SK-N-SH treated with all-trans-retinoic acid at 6 μM for 48 hours (cell line): ENCODE measurements around the gene ECE2.
A peak's percentile ranks its signal among the peaks of the same experiment; 100 is the strongest.

ENCODE experiments used
- ATAC-seq: fragments of 200-7000 bp; cut with Tn5 transposase; 3 replicates; pipeline ENCODE4 v1.9.1; 2020; ENCODE audit warnings: mild to moderate bottlenecking, moderate library complexity
- ARNTL ChIP-seq: fragments of 450-650 bp; formaldehyde crosslinking; IDR thresholded peaks from 2 replicates; pipeline ENCODE4 v1.5.0; 2020; ENCODE audit warnings: low read depth, mild to moderate bottlenecking, moderate library complexity, borderline replicate concordance
- CSDC2 ChIP-seq: fragments of 250-450 bp; sonication (Bioruptor Pico); IDR thresholded peaks from 2 replicates; pipeline ENCODE4 v1.5.0; 2020; ENCODE audit warnings: mild to moderate bottlenecking, moderate library complexity
- ESRRG ChIP-seq: fragments of 250-450 bp; sonication (Bioruptor Pico); IDR thresholded peaks from 2 replicates; pipeline ENCODE4 v1.6.1; 2021; ENCODE audit warnings: mild to moderate bottlenecking
- GLIS3 ChIP-seq: fragments of 250-450 bp; sonication (Bioruptor Pico); IDR thresholded peaks from 2 replicates; pipeline ENCODE4 v1.5.0; 2020; ENCODE audit warnings: mild to moderate bottlenecking, moderate library complexity
- ISL1 ChIP-seq: fragments of 250-450 bp; sonication (Bioruptor Pico); IDR thresholded peaks from 2 replicates; pipeline ENCODE4 v2.1.2; 2022; ENCODE audit warnings: mild to moderate bottlenecking, moderate library complexity
- OSR1 ChIP-seq: fragments of 250-450 bp; sonication (Bioruptor Pico); IDR thresholded peaks from 2 replicates; pipeline ENCODE4 v1.8.0; 2022; ENCODE audit warnings: moderate library complexity, mild to moderate bottlenecking, inconsistent platforms
- PPARA ChIP-seq: fragments of 250-450 bp; sonication (Bioruptor Pico); IDR thresholded peaks from 2 replicates; pipeline ENCODE4 v1.5.0; 2020; ENCODE audit warnings: mild to moderate bottlenecking, borderline replicate concordance
- RARB ChIP-seq: fragments of 250-450 bp; sonication (Bioruptor Pico); IDR thresholded peaks from 2 replicates; pipeline ENCODE4 v1.8.0; 2021; ENCODE audit warnings: mild to moderate bottlenecking, moderate library complexity
- SNAI2 ChIP-seq: fragments of 250-450 bp; sonication (Bioruptor Pico); IDR thresholded peaks from 2 replicates; pipeline ENCODE4 v1.5.0; 2020; ENCODE audit warnings: mild to moderate bottlenecking, moderate library complexity
- TCF4 ChIP-seq: fragments of 250-450 bp; sonication (Bioruptor Pico); IDR thresholded peaks from 2 replicates; pipeline ENCODE4 v1.8.0; 2021; ENCODE audit warnings: mild to moderate bottlenecking, moderate library complexity, borderline replicate concordance
- TOX ChIP-seq: fragments of 250-450 bp; sonication (Bioruptor Pico); IDR thresholded peaks from 2 replicates; pipeline ENCODE4 v1.8.0; 2021; ENCODE audit warnings: mild to moderate bottlenecking, moderate library complexity, borderline replicate concordance
- ZC3H10 ChIP-seq: fragments of 250-450 bp; sonication (Bioruptor Pico); IDR thresholded peaks from 2 replicates; pipeline ENCODE4 v1.5.1; 2021; ENCODE audit warnings: mild to moderate bottlenecking, moderate library complexity
- ZFP3 ChIP-seq: fragments of 250-450 bp; sonication (Bioruptor Pico); IDR thresholded peaks from 2 replicates; pipeline ENCODE4 v1.5.0; 2020; ENCODE audit warnings: mild to moderate bottlenecking, moderate library complexity
- ZNF565 ChIP-seq: fragments of 450-650 bp; formaldehyde crosslinking; conservative IDR thresholded peaks from 2 replicates; pipeline ENCODE4 v1.5.0; 2020; ENCODE audit warnings: low read depth, mild to moderate bottlenecking, moderate library complexity
- ZNF70 ChIP-seq: fragments of 450-650 bp; formaldehyde crosslinking; IDR thresholded peaks from 2 replicates; pipeline ENCODE4 v1.5.0; 2020; ENCODE audit warnings: mild to moderate bottlenecking, moderate library complexity
- ZNF8 ChIP-seq: fragments of 450-650 bp; formaldehyde crosslinking; IDR thresholded peaks from 2 replicates; pipeline ENCODE4 v1.5.0; 2020; ENCODE audit warnings: mild to moderate bottlenecking, moderate library complexity
- TF ChIP-seq, protein P1 (sequence below): fragments of 250-450 bp; sonication (Bioruptor Pico); IDR thresholded peaks from 2 replicates; pipeline ENCODE4 v1.5.0; 2020; ENCODE audit warnings: mild to moderate bottlenecking, moderate library complexity
- TF ChIP-seq, protein P2 (sequence below): fragments of 250-450 bp; sonication (Bioruptor Pico); IDR thresholded peaks from 2 replicates; pipeline ENCODE4 v1.5.1; 2021; ENCODE audit warnings: mild to moderate bottlenecking, moderate library complexity
- TF ChIP-seq, protein P3 (sequence below): fragments of 250-450 bp; sonication (Bioruptor Pico); IDR thresholded peaks from 2 replicates; pipeline ENCODE4 v1.5.1; 2020; ENCODE audit warnings: low read depth, mild to moderate bottlenecking, moderate library complexity
- TF ChIP-seq, protein P4 (sequence below): fragments of 250-450 bp; sonication (Bioruptor Pico); IDR thresholded peaks from 2 replicates; pipeline ENCODE4 v1.8.0; 2021; ENCODE audit warnings: low read depth, mild to moderate bottlenecking, moderate library complexity, borderline replicate concordance

ECE2 gene

DNA sequence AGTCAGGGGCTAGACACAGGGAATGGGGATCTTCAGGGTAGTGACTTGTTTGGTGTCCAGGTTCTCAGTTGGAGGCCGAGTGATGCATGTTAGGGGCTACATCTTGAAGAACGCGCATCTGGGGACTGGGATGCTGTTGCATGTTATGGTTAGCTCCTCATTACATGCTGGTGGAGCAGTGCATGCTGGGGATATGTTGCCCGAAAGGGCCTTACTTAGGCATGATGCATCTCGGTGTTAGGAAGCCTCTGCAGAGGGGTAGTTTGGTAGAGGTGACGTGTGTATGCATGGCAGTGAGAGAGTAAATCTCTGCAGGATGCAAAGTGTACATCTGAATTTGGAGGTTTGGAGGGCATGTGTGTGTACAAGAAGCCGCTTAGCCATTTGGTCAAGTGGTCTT, 41.0 kb downstream of the ECE2 start (continued):
- TF ChIP-seq, protein P1, sequence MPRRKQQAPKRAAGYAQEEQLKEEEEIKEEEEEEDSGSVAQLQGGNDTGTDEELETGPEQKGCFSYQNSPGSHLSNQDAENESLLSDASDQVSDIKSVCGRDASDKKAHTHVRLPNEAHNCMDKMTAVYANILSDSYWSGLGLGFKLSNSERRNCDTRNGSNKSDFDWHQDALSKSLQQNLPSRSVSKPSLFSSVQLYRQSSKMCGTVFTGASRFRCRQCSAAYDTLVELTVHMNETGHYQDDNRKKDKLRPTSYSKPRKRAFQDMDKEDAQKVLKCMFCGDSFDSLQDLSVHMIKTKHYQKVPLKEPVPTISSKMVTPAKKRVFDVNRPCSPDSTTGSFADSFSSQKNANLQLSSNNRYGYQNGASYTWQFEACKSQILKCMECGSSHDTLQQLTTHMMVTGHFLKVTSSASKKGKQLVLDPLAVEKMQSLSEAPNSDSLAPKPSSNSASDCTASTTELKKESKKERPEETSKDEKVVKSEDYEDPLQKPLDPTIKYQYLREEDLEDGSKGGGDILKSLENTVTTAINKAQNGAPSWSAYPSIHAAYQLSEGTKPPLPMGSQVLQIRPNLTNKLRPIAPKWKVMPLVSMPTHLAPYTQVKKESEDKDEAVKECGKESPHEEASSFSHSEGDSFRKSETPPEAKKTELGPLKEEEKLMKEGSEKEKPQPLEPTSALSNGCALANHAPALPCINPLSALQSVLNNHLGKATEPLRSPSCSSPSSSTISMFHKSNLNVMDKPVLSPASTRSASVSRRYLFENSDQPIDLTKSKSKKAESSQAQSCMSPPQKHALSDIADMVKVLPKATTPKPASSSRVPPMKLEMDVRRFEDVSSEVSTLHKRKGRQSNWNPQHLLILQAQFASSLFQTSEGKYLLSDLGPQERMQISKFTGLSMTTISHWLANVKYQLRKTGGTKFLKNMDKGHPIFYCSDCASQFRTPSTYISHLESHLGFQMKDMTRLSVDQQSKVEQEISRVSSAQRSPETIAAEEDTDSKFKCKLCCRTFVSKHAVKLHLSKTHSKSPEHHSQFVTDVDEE (CRISPR knock-in tag) = no peak
- TF ChIP-seq, protein P2, sequence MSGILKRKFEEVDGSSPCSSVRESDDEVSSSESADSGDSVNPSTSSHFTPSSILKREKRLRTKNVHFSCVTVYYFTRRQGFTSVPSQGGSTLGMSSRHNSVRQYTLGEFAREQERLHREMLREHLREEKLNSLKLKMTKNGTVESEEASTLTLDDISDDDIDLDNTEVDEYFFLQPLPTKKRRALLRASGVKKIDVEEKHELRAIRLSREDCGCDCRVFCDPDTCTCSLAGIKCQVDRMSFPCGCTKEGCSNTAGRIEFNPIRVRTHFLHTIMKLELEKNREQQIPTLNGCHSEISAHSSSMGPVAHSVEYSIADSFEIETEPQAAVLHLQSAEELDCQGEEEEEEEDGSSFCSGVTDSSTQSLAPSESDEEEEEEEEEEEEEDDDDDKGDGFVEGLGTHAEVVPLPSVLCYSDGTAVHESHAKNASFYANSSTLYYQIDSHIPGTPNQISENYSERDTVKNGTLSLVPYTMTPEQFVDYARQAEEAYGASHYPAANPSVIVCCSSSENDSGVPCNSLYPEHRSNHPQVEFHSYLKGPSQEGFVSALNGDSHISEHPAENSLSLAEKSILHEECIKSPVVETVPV (CRISPR knock-in tag) = no peak
- no peak for TF ChIP-seq GLIS3 (CRISPR knock-in tag)
- no peak for TF ChIP-seq RARB (CRISPR knock-in tag)
- TF ChIP-seq SNAI2 (CRISPR knock-in tag) = no peak

DNA sequence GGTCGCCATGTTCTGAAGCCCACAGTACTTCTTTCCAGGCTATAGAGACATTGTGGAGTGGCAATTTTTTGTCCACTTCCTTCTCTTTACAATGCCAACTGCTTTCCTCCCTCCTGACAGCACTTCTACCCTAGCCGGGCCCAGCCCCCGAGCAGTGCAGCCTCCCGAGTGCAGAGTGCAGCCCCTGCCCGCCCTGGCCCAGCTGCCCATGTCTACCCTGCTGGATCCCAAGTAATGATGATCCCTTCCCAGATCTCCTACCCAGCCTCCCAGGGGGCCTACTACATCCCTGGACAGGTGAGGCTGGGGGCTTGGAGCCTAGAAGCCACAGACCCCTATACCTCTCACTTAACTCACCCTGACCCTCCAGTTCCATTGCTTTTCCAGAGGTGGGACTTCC, 41.4 kb downstream of the ECE2 start:
- ATAC-seq = no peak
- TF ChIP-seq, protein P1 (CRISPR knock-in tag) = no peak
- TF ChIP-seq TCF4 (CRISPR knock-in tag) = no peak
- TF ChIP-seq, protein P3, sequence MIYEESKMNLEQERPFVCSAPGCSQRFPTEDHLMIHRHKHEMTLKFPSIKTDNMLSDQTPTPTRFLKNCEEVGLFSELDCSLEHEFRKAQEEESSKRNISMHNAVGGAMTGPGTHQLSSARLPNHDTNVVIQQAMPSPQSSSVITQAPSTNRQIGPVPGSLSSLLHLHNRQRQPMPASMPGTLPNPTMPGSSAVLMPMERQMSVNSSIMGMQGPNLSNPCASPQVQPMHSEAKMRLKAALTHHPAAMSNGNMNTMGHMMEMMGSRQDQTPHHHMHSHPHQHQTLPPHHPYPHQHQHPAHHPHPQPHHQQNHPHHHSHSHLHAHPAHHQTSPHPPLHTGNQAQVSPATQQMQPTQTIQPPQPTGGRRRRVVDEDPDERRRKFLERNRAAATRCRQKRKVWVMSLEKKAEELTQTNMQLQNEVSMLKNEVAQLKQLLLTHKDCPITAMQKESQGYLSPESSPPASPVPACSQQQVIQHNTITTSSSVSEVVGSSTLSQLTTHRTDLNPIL (CRISPR knock-in tag) = no peak
- TF ChIP-seq PPARA (CRISPR knock-in tag) = no peak
- no peak for TF ChIP-seq RARB (CRISPR knock-in tag)
- TF ChIP-seq, protein P4, sequence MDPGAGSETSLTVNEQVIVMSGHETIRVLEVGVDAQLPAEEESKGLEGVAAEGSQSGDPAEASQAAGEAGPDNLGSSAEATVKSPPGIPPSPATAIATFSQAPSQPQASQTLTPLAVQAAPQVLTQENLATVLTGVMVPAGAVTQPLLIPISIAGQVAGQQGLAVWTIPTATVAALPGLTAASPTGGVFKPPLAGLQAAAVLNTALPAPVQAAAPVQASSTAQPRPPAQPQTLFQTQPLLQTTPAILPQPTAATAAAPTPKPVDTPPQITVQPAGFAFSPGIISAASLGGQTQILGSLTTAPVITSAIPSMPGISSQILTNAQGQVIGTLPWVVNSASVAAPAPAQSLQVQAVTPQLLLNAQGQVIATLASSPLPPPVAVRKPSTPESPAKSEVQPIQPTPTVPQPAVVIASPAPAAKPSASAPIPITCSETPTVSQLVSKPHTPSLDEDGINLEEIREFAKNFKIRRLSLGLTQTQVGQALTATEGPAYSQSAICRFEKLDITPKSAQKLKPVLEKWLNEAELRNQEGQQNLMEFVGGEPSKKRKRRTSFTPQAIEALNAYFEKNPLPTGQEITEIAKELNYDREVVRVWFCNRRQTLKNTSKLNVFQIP (CRISPR knock-in tag) = no peak
- no peak for TF ChIP-seq ARNTL
- no peak for TF ChIP-seq SNAI2 (CRISPR knock-in tag)
- TF ChIP-seq OSR1 = no peak
- TF ChIP-seq ZNF565 (CRISPR knock-in tag) = no peak
- no peak for TF ChIP-seq ISL1 (CRISPR knock-in tag)

DNA sequence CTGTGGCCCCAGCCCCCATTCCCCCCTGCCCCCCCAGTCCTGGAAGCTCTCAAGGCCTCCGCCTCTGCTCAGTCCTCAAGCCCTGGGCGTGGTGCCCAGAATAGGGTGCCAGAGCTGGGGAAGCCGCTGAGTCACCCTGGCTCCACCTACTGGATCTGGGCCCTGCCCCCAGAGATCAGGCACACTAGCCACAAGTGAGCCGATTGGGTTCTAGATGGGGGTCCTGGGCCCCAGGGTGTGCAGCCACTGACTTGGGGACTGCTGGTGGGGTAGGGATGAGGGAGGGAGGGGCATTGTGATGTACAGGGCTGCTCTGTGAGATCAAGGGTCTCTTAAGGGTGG, 44.3 kb downstream of the ECE2 start:
- TF ChIP-seq ZFP3 (no peak), ISL1 (CRISPR knock-in tag) (no peak), ARNTL (no peak), OSR1 (no peak), ZNF8 (CRISPR knock-in tag) (no peak), ZNF70 (no peak), TOX (CRISPR knock-in tag) (no peak), RARB (CRISPR knock-in tag) (no peak), SNAI2 (CRISPR knock-in tag) (no peak), ZNF565 (CRISPR knock-in tag) (no peak), TCF4 (CRISPR knock-in tag) (no peak), GLIS3 (CRISPR knock-in tag) (no peak), ESRRG (CRISPR knock-in tag) (no peak), CSDC2 (CRISPR knock-in tag) (no peak), ZC3H10 (CRISPR knock-in tag) (no peak)
- TF ChIP-seq, protein P3 (CRISPR knock-in tag) = no peak
- TF ChIP-seq, protein P2 (CRISPR knock-in tag) = no peak
- TF ChIP-seq, all 23 proteins: peak for 0
- peak; percentile 90 for ATAC-seq
